Activated CD4-positive, alpha-beta T cell treated with anti-CD3 and anti-CD28 coated beads for 36 hours (primary cell): ENCODE results near the gene MAGOHB. TPM values are rescaled to one million over a fixed set of nuclear protein-coding genes. Genes with fewer than 3 reads are reported as not detected.
A peak's percentile ranks its signal among the peaks of the same experiment; 100 is the strongest.
"Not testable (repeated sequence)": the region's sequence is repeated elsewhere in the genome, so short reads cannot be mapped to it uniquely, and the experiment has no call there.

ENCODE experiments used
- ATAC-seq: fragments of 200-7000 bp; cut with Tn5 transposase; one replicate; pipeline ENCODE4 v1.10.0; 2021; ENCODE audit warnings: mild to moderate bottlenecking, moderate library complexity
- CTCF ChIA-PET: fragments of 350-600 bp; sonication (Branson Sonifier 250); formaldehyde crosslinking; loops from one replicate; lab custom pipeline; 2021; ENCODE audit warnings: antibody characterized with exemption; lab: Charles Lee
- POLR2A ChIA-PET: fragments of 350-600 bp; sonication (Branson Sonifier 250); formaldehyde crosslinking; loops from one replicate; lab custom pipeline; 2021; ENCODE audit warnings: antibody characterized with exemption, inconsistent platforms; lab: Charles Lee
- DNase-seq: peaks from one replicate; pipeline ENCODE4 v3.0.0-alpha.2; 2020
- H3K27ac Mint-ChIP-seq: one replicate; pipeline ENCODE4 v1.8.0; 2021; ENCODE audit warnings: mixed read lengths
- H3K27me3 Mint-ChIP-seq: one replicate; pipeline ENCODE4 v1.8.0; 2021; ENCODE audit warnings: mixed read lengths
- H3K36me3 Mint-ChIP-seq: one replicate; pipeline ENCODE4 v1.8.0; 2021; ENCODE audit warnings: low read depth, mixed read lengths
- H3K4me1 Mint-ChIP-seq: one replicate; pipeline ENCODE4 v1.8.0; 2021; ENCODE audit warnings: mixed read lengths
- H3K4me3 Mint-ChIP-seq: one replicate; pipeline ENCODE4 v1.8.0; 2021; ENCODE audit warnings: mild to moderate bottlenecking, moderate library complexity, mixed read lengths
- H3K9me3 Mint-ChIP-seq: one replicate; pipeline ENCODE4 v1.8.0; 2021; ENCODE audit warnings: low read depth, mixed read lengths
- intact Hi-C, 2 experiments: fragments of 100-400 bp; cut with DNase I in 1 of 2; cut with micrococcal nuclease in 1 of 2; formaldehyde crosslinking; loops; one replicate each; pipeline versions ENCODE4 v1.14.2 to v1.15.1; 2022 to 2024; cut with DNase I, micrococcal nuclease
- total RNA-seq, 2 experiments: library from RNA; stranded (reverse); gene quantifications; one replicate each; pipeline ENCODE4 v1.2.3, GENCODE V29; 2021

MAGOHB gene
- 10 to 100 TPM; 66.3 to 89.3 TPM for total RNA-seq

DNA sequence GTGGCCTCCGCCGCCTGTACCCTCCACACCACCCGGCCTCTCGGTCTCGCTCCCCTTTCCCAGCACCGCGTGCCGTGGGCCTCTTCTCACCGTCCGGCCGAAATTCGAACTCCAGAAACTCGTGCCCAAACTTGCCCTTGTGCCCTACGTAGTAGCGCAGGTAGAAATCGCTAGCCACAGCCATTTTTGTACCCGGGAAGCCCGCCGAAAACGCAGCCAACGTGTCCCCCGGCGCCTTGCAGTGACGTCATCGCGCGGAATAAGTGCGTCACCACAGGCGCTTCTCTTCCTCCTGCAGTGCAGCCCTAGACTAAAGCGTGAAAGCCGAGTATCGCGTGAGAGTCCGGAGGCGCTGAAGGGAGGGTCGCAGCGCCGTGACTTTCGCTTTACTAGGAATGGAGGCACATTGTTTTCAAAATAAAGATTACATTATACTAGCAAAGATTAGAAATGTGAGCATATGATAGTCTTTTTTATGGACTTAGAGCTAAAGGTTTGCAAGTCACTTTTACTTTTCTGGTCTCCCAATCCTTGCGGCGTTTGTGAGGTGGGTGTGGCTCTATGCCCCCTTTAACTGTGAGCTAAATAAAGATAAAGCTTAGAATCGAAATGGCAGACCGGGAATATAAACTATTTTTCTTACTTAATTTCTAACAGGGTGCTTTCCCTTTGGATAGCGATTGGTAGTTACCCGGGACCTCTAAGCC, at the start of gene MAGOHB:
TSS of gene MAGOHB (minus strand) at position 261 of the 707 bp plus-strand sequence. CDS start at position 184, 77 bp downstream.
- H3K27ac Mint-ChIP-seq: peak within 1 kb of the TSS; percentile 100

DNA sequence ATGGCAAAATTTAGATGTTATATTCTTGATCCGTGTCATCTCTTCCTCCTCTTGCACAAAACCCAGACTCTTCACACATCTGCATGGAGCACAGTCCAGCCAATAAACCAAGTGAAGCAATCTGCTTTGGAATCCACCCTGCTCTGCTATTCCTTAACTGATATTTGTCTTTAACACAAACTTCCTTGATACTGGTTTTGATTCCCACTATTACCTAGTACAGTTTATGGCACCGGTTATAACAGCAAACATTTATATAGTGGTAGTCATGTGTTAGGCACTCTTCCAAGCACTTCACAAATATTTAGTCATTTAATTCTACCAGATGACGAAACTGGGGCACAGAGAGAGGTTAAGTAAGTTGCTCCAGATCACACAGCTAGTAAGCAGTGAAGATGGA, 47.9 kb upstream of the MAGOHB start:
- no peak overlapping the region for H3K4me3 Mint-ChIP-seq

More for the DNA sequence above, at the start of gene MAGOHB:
- peak; percentile 96 for ATAC-seq
- CTCF ChIA-PET: interaction anchor here (0.6 to 1.5 kb wide), 5 partner anchors 11 to 1534 kb away, joined by 3 to 4 read pairs (median 3); partner anchors contain the start of gene PRR4
- intact Hi-C loops: loop anchor here (1.0 to 5.0 kb wide), 13 partner anchors 61 to 1034 kb away; partner anchors contain the start of genes SMIM10L1 (in 2 of the 2), STYK1 (in 2 of the 2), CLEC2B (in 1 of the 2) and ETV6 (in 1 of the 2)
- Mint-ChIP-seq H3K36me3 (peaks cover 32% of the 10 kb centered on the region), H3K9me3 (no peaks in the 10 kb centered on the region), H3K4me1 (peaks cover 25% of the 10 kb centered on the region), H3K4me3 (peak within 1 kb of the TSS; percentile 99), H3K27me3 (peaks cover 6% of the 10 kb centered on the region)
- peak; percentile 99 for DNase-seq
- POLR2A ChIA-PET: interaction anchor here (1.1 kb wide), 1 partner anchor 90 kb away, joined by 3 read pairs; no protein-coding TSS in a partner anchor

DNA sequence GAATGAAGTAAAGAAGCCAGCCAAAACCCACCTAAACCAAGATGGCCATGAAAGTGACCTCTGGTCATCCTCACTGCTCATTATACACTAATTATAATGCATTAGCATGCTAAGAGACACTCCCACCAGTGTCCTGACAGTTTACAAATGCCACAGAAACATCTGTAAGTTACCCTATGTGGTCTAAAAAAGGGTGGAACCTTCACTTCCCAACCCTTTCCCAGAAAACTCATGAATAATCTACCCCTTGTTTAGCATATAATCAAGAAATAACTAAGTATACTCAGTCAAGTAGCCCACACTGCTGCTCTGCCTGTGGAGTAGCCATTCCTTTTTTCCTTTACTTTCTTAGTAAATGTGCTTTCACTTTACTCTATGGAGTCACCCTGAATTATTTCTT, 40.6 kb upstream of the MAGOHB start:
- POLR2A ChIA-PET: no interaction called here
- Mint-ChIP-seq H3K4me3 (no peak overlapping the region), H3K4me1 (no peaks in the 10 kb centered on the region), H3K36me3 (no peaks in the 10 kb centered on the region), H3K27me3 (peaks cover 4% of the 10 kb centered on the region), H3K27ac (no peak overlapping the region), H3K9me3 (peaks cover 8% of the 10 kb centered on the region)
- DNase-seq (no peak), ATAC-seq (no peak)
- CTCF ChIA-PET: no interaction called here
- intact Hi-C loops: no loop called here

More for the DNA sequence above, 47.9 kb upstream of the MAGOHB start:
- DNase-seq (no peak), ATAC-seq (no peak)
- intact Hi-C loops: no loop called here
- peaks cover 5% of the 10 kb centered on the region for H3K9me3 Mint-ChIP-seq
- ChIA-PET CTCF (no interaction called here), POLR2A (no interaction called here)
- H3K27me3 Mint-ChIP-seq: peaks cover 6% of the 10 kb centered on the region
- no peaks in the 10 kb centered on the region for H3K36me3 Mint-ChIP-seq
- H3K4me1 Mint-ChIP-seq: no peaks in the 10 kb centered on the region
- no peak overlapping the region for H3K27ac Mint-ChIP-seq

DNA sequence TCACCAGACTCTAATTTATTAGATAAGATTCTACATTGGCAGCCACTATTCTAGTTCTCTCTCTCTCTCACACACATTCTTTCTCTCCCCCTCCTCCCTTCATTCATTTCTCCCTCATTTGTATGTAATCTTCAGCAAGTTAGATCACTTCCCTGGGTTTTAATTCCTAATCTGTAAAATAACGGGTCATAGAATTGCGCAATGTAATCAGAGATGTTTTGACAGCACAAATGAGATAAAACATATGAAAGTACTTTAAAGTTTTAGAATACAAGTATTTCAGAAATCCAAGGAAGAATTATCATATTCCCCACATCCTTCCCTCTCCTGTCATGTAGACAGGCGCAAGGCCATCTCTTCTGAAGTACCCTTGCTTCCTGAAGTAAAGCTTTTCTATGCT, 38.8 kb upstream of the MAGOHB start:
- Mint-ChIP-seq H3K4me3 (no peak overlapping the region), H3K27ac (no peak overlapping the region), H3K36me3 (no peaks in the 10 kb centered on the region), H3K27me3 (peaks cover 6% of the 10 kb centered on the region), H3K4me1 (no peaks in the 10 kb centered on the region), H3K9me3 (peaks cover 16% of the 10 kb centered on the region)
- ATAC-seq: no peak
- ChIA-PET POLR2A (no interaction called here), CTCF (no interaction called here)
- intact Hi-C loops: no loop called here
- DNase-seq: no peak

DNA sequence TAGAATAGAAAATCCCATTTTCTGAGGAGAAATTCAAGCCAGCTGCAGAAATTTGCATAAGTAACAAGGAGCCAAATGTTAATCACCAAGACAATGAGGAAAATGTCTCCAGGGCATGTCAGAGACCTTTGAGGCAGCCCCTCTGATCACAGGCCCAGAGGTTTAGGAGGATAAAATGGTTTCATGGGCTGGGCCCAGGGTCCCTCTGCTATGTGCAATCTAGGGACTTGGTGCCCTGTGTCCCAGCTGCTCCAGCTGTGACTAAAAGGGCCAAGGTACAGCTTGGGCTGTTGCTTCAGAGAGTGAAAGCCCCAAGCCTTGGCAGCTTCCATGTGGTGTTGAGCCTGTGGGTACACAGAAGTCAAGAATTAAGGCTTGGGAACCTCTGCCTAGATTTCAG, 33.2 kb upstream of the MAGOHB start:
- DNase-seq, H3K4me3 Mint-ChIP-seq, ATAC-seq, H3K36me3 Mint-ChIP-seq, H3K27ac Mint-ChIP-seq, H3K4me1 Mint-ChIP-seq, CTCF ChIA-PET, intact Hi-C loops, POLR2A ChIA-PET: not testable (repeated sequence)
- Mint-ChIP-seq H3K27me3 (peaks cover 17% of the 10 kb centered on the region), H3K9me3 (peaks cover 30% of the 10 kb centered on the region)

DNA sequence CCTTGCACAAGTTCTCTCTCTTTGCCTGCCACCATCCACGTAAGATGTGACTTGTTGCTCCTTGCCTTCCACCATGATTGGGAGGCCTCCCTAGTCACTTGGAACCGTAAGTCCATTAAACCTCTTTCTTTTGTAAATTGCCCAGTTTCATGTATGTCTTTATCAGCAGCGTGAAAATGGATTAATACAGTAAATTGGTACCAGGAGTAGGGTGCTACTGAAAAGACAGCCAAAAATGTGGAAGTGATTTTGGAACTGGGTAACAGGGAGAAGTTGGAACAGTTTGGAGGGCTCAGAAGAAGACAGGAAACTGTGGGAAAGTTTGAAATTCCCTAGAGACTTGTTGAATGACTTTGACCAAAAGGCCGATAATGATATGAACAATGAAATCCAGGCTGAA, 32.5 kb upstream of the MAGOHB start:
- intact Hi-C loops: no loop called here
- H3K9me3 Mint-ChIP-seq: peaks cover 30% of the 10 kb centered on the region
- H3K27ac Mint-ChIP-seq: no peak overlapping the region
- no peaks in the 10 kb centered on the region for H3K36me3 Mint-ChIP-seq
- H3K27me3 Mint-ChIP-seq: peaks cover 17% of the 10 kb centered on the region
- H3K4me1 Mint-ChIP-seq: no peaks in the 10 kb centered on the region
- POLR2A ChIA-PET: no interaction called here
- DNase-seq (no peak), ATAC-seq (no peak)
- H3K4me3 Mint-ChIP-seq: no peak overlapping the region
- CTCF ChIA-PET: no interaction called here

DNA sequence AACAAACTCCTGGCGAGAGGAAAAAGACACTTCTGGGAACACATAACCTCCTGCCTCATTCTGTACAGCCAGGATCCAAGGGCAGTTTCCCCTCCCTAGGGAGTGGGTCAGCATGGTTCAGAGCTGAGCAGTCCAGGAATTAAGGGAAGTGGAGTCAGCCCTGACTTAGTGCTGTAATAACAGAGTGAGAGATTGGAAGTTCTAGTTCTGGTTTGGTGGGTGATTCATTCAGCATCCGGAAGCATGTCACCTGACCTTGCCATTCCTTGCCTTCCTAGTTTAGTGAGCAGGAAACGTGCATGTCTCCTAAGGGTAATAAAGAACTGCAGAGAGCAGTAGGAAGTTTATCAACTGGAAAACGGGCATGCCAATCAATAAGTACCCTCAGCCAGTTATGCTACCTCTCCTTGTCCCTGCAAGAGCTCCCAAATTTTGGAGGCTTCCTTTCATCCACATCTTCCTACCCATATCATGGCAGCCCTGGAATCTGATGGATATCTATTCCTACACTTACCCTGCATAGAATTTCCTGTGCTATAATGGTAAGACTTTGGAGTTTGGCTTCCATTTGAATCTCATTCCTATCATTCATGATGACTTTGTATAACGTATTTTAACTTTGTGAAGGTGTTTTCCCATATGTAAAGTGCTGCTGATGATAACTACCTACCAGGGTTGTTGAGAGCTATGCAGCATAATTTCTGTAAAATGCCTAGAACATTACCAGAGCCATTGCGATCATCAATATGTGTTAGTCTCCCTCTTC, 28.5 kb upstream of the MAGOHB start:
- H3K4me1 Mint-ChIP-seq: no peaks in the 10 kb centered on the region
- H3K4me3 Mint-ChIP-seq: no peak overlapping the region
- no peaks in the 10 kb centered on the region for H3K36me3 Mint-ChIP-seq
- H3K27me3 Mint-ChIP-seq: peaks cover 13% of the 10 kb centered on the region
- no peak overlapping the region for H3K27ac Mint-ChIP-seq
- ChIA-PET CTCF (interaction anchor here (1.4 kb wide), 1 partner anchor 30 kb away, joined by 3 read pairs; no protein-coding TSS in a partner anchor), POLR2A (no interaction called here)
- ATAC-seq (no peak), DNase-seq (no peak)
- peaks cover 23% of the 10 kb centered on the region for H3K9me3 Mint-ChIP-seq
- intact Hi-C loops: no loop called here

DNA sequence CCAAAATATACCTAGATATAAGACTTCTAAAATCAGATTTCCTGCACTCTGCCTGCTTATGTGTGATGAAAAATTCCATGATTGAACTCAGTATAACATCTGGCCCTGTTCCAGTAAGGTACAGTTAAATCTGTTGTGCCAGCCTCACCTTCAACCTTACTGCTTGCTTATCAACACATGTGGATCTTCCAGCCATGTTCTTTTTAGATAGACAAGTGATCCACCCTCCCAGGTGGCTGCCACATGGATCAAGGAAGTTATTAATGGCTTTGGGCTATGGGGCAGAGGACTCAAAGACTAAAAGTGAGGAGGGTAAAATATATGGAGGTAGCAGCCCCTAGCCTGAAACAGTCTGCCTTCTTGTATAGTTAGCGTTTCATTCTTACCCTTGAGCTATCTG, 25.3 kb upstream of the MAGOHB start:
- POLR2A ChIA-PET: no interaction called here
- H3K9me3 Mint-ChIP-seq: no peaks in the 10 kb centered on the region

DNA sequence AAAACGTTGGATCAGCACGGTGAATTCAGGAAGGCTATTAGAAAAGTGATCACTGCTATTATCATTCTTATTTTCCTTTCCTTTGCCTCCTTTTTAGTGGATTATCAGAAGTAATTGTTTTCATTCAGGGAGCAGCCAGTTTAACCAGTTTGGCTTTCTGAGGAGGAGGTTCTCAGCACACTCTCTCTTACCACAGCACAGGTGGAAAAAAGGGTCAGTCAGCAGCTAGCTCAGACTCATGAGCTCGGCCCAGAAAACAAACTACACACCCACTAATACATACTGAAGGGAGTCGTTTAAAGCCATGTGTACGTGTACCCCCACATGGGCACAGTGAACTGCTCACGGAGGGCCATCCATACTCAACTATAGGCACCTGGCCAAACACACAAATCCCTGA, 23.2 kb upstream of the MAGOHB start:
- Mint-ChIP-seq H3K9me3 (no peaks in the 10 kb centered on the region), H3K27me3 (peaks cover 2% of the 10 kb centered on the region), H3K4me3 (no peak overlapping the region), H3K27ac (no peak overlapping the region), H3K36me3 (no peaks in the 10 kb centered on the region), H3K4me1 (no peaks in the 10 kb centered on the region)
- intact Hi-C loops: no loop called here
- POLR2A ChIA-PET: no interaction called here
- CTCF ChIA-PET: interaction anchor here (0.6 kb wide), 1 partner anchor 1955 kb away, joined by 3 read pairs; no protein-coding TSS in a partner anchor
- no peak for DNase-seq
- ATAC-seq: no peak

More for the DNA sequence above, 25.3 kb upstream of the MAGOHB start:
- Mint-ChIP-seq H3K4me1 (no peaks in the 10 kb centered on the region), H3K36me3 (no peaks in the 10 kb centered on the region), H3K4me3 (no peak overlapping the region), H3K27ac (no peak overlapping the region), H3K27me3 (peaks cover 4% of the 10 kb centered on the region)
- intact Hi-C loops: no loop called here
- DNase-seq (no peak), ATAC-seq (no peak)
- CTCF ChIA-PET: no interaction called here

DNA sequence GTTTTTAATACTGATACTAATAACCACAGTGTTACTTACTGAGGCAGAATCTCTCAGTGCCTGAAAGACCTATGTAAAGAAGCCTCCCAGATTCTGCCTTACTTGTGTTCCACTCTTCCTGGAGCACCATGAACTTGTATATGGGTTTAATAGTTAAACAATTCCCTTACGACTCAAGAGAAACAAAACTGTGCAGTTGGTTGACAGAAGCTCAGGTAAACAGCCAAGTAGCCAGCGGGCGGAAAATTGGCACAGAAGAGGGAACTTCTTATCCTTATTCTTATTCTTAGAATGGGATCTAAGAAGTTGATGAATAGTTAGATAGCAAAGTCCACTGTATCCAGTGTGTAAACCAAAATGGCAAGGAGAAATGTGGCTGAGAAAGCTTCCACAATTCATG, 22.7 kb upstream of the MAGOHB start:
- ChIA-PET POLR2A (no interaction called here), CTCF (no interaction called here)
- Mint-ChIP-seq H3K27me3 (peaks cover 2% of the 10 kb centered on the region), H3K4me3 (no peak overlapping the region), H3K4me1 (no peaks in the 10 kb centered on the region), H3K36me3 (no peaks in the 10 kb centered on the region), H3K27ac (no peak overlapping the region), H3K9me3 (no peaks in the 10 kb centered on the region)
- intact Hi-C loops: no loop called here
- DNase-seq (no peak), ATAC-seq (no peak)

DNA sequence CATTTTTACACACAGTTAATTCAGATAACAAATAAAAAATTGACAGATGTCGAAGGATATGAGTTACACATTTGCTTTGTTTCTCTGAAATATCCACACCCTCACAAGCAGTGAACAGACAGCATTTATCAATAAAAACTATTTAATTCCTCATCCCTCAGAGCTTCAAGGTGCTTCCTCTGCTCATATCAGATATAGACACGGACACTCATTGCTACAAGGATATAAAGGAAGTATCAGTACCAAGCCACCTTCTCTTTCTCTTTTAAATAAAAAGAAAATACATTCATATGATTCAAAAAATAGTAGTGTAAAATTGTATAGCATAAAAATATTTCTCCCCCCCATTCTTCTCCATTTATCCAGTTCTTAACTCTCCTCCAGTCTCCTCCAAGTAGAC, 21.9 kb upstream of the MAGOHB start:
- no peak overlapping the region for H3K4me3 Mint-ChIP-seq
- POLR2A ChIA-PET: no interaction called here
- DNase-seq (no peak), ATAC-seq (no peak)
- intact Hi-C loops: no loop called here
- CTCF ChIA-PET: interaction anchor here (0.6 kb wide), 1 partner anchor 73 kb away, joined by 3 read pairs; no protein-coding TSS in a partner anchor
- H3K27me3 Mint-ChIP-seq: peaks cover 2% of the 10 kb centered on the region
- no peaks in the 10 kb centered on the region for H3K36me3 Mint-ChIP-seq
- H3K27ac Mint-ChIP-seq: no peak overlapping the region
- H3K9me3 Mint-ChIP-seq: no peaks in the 10 kb centered on the region
- H3K4me1 Mint-ChIP-seq: no peaks in the 10 kb centered on the region
